ENCODE results near the gene RTN4RL2.

RTN4RL2 gene

DNA sequence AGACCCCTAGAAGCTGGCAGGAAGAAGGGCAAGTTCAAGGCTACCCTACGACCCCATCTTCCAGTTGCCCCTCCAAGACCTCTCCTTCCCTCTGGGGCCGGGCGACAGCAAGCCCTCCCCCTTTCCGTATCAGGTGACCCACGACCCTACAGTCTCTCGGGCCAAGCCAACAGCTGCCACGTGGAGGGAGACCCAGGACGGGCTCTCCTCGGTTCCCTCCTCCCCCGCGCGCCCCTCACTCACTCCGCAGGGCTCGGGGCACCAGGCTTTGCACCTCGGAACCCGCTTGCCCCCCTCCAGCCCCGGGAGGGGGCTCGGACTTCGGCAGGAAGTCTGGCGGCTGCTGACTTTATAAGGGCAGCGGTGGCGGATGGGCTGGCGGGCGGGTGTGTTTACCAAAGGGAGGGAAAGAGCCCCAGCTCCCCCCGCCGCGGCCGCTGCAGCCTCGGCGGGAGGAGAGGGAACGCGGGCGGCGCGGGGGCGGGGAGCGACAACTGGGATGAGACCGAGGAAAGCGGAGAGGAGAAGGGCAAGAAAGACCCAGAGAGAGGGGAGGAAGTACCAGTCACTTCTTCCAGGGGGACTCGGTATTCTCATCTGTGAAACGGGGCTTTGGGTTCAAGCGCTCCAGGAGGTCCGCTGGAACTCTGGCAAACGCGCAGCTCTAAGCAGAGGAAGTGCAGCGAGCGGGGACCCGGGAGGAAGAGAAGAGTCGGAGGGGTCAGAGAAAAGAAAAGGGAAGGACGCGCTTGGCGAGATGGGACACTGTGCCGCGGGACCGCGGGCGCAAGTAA is 54.4 kb downstream of the RTN4RL2 start:
- Histone ChIP-seq H3K36me3 (ENCODE audit: control insufficient read depth in 2 of 2, insufficient read depth in 2 of 2, low read length in 2 of 2) (peaks cover 0 to 3% of the 10 kb centered on the region in 2 donors), H3K9me3 (ENCODE audit: control insufficient read depth in 2 of 2, low read length in 2 of 2) (no peaks in the 10 kb centered on the region), H3K4me1 (ENCODE audit: control insufficient read depth, insufficient read depth, low read length) (peaks cover 16% of the 10 kb centered on the region), H3K9ac (ENCODE audit: low read length in 2 of 2) (peak overlapping the region; percentile 72 to 78), H3K4me3 (ENCODE audit: low read length in 2 of 2) (peak overlapping the region; percentile 85 to 95), H3K27ac (ENCODE audit: low read length) (peak overlapping the region; percentile 55), H3K27me3 (ENCODE audit: control insufficient read depth in 1 of 2, insufficient read depth in 2 of 2, low read length in 2 of 2) (no peaks in the 10 kb centered on the region)

DNA sequence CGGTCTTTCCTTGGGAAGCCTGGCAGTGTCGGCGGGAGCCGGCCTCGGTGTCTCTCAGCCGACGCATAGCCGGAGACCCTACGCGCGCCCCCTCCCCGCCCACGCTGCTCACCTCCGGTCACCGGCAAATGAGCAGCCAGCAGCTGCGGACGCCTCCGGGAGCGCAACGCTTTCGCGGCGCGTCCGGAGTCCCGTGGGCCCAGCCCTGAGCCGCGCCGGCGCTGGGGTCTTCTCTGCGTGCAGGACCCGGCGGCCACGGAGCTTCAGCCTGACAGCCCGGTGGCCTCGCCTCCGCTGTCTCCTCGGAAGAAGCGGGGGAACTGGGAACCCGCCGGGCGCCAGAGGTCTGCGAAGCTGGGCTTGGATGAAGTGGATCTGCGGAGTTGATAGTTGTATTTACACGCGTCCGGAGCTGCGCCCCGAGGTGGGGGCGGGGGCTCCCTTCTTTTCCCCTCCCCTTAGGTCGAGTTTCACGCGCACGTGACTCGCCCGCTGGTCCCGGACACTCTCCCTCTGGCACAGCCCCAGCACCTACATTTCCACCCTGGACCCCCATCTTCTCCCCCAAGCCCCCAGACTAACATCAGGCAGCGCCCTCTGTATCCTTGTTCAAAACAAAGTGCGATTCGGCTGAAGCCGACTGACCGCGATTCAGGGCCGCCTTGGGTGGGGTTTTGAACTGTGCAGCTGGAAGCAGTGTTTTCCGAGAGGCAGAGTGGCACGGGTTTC is 55.2 kb downstream of the RTN4RL2 start, which contains the start of gene SLC43A1:
TSS of gene SLC43A1 (minus strand) at position 371 of the 729 bp plus-strand sequence. CDS start 1,591 bp downstream, outside the sequence.
- peak within 1 kb of the TSS; percentile 85 to 95 for H3K4me3 ChIP-seq (ENCODE audit: low read length in 2 of 2)
- peaks cover 0 to 3% of the 10 kb centered on the region in 2 donors for H3K36me3 ChIP-seq (ENCODE audit: control insufficient read depth in 2 of 2, insufficient read depth in 2 of 2, low read length in 2 of 2)
- H3K27me3 ChIP-seq (ENCODE audit: control insufficient read depth in 1 of 2, insufficient read depth in 2 of 2, low read length in 2 of 2) = no peaks in the 10 kb centered on the region
- H3K27ac ChIP-seq (ENCODE audit: low read length) = peak within 1 kb of the TSS; percentile 55
- H3K4me1 ChIP-seq (ENCODE audit: control insufficient read depth, insufficient read depth, low read length) = peaks cover 16% of the 10 kb centered on the region
- peak within 1 kb of the TSS; percentile 72 to 78 for H3K9ac ChIP-seq (ENCODE audit: low read length in 2 of 2)
- H3K9me3 ChIP-seq (ENCODE audit: control insufficient read depth in 2 of 2, low read length in 2 of 2) = no peaks in the 10 kb centered on the region

DNA sequence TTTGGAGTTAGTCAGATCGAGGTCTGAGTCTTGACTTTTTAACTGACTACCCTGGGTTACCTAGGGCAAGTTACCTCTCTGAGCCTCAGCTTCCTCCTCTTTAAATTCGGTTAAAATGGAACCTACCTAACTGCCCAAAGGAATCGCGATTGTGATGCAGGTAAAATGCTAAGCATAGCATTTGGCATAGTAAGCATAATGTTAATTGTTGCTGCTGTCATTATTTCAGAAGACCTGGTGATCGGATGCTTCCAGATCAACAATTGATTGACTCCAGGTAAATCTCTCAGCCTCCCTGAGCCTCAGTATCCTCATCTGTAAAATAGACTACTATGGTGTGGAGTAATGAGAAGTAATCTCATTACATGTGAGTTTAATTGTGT is 55.7 kb downstream of the RTN4RL2 start:
- Histone ChIP-seq H3K27ac (ENCODE audit: low read length) (no peak overlapping the region), H3K27me3 (ENCODE audit: control insufficient read depth in 1 of 2, insufficient read depth in 2 of 2, low read length in 2 of 2) (no peaks in the 10 kb centered on the region), H3K4me1 (ENCODE audit: control insufficient read depth, insufficient read depth, low read length) (peaks cover 16% of the 10 kb centered on the region), H3K9ac (ENCODE audit: low read length in 2 of 2) (peak overlapping the region; percentile 72 to 78), H3K36me3 (ENCODE audit: control insufficient read depth in 2 of 2, insufficient read depth in 2 of 2, low read length in 2 of 2) (peaks cover 0 to 3% of the 10 kb centered on the region in 2 donors), H3K9me3 (ENCODE audit: control insufficient read depth in 2 of 2, low read length in 2 of 2) (no peaks in the 10 kb centered on the region), H3K4me3 (ENCODE audit: low read length in 2 of 2) (peak overlapping the region; percentile 85 to 95)

DNA sequence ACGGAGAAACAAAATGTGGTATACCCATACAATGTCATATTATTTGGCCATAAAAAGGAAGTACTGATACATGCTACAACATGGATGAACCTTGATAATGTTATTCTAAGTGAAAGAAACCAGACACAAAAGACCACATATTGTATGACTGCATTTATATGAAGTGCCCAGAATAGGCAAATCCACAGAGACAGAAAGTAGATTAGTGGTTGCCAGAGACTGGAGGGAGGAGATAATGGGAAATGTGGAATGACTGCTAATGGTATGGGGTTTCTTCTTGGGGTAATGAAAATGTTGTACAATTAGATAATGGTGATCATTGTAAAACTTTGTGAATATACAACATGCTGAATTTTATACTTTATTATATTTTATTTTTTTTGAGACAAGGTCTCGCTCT is 60.8 kb downstream of the RTN4RL2 start:
- H3K9ac ChIP-seq (ENCODE audit: low read length in 2 of 2) = no peak overlapping the region
- H3K4me3 ChIP-seq (ENCODE audit: low read length in 2 of 2) = no peak overlapping the region
- H3K9me3 ChIP-seq (ENCODE audit: control insufficient read depth in 2 of 2, low read length in 2 of 2) = no peaks in the 10 kb centered on the region

DNA sequence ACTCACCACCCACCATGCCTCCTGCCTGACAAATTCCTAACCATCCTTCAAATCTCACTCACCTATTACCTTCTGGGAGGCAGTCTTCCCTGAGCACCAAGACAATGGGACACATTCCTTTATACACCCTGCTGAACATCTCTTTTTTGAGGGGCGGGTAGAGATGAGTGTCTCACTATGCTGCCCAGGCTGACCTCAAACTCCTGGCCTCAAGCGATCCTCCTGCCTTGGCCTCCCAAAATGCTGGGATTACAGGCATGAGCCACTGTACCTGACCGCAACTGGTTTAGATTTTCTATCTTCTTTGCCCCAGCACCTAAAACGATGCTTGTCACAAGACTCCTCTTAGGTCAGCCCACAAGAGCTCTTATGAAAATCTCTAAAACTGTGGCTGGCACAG is 63.1 kb downstream of the RTN4RL2 start:
- H3K27me3 ChIP-seq (ENCODE audit: control insufficient read depth in 1 of 2, insufficient read depth in 2 of 2, low read length in 2 of 2) = no peaks in the 10 kb centered on the region
- no peaks in the 10 kb centered on the region for H3K4me1 ChIP-seq (ENCODE audit: control insufficient read depth, insufficient read depth, low read length)
- no peak overlapping the region for H3K9ac ChIP-seq (ENCODE audit: low read length in 2 of 2)
- no peak overlapping the region for H3K4me3 ChIP-seq (ENCODE audit: low read length in 2 of 2)
- no peak overlapping the region for H3K27ac ChIP-seq (ENCODE audit: low read length)
- H3K36me3 ChIP-seq (ENCODE audit: control insufficient read depth in 2 of 2, insufficient read depth in 2 of 2, low read length in 2 of 2) = peaks cover 4 to 5% of the 10 kb centered on the region in 2 donors
- H3K9me3 ChIP-seq (ENCODE audit: control insufficient read depth in 2 of 2, low read length in 2 of 2) = no peaks in the 10 kb centered on the region

More for the DNA sequence above, 60.8 kb downstream of the RTN4RL2 start:
- Histone ChIP-seq H3K36me3 (ENCODE audit: control insufficient read depth in 2 of 2, insufficient read depth in 2 of 2, low read length in 2 of 2) (no peaks in the 10 kb centered on the region), H3K27ac (ENCODE audit: low read length) (no peak overlapping the region), H3K4me1 (ENCODE audit: control insufficient read depth, insufficient read depth, low read length) (peaks cover 1% of the 10 kb centered on the region), H3K27me3 (ENCODE audit: control insufficient read depth in 1 of 2, insufficient read depth in 2 of 2, low read length in 2 of 2) (no peaks in the 10 kb centered on the region)
